Vagina (tissue), 2 donors: ENCODE results near the gene DYRK1A. TPM values are rescaled to one million over a fixed set of nuclear protein-coding genes. Genes with fewer than 3 reads are reported as not detected.

ENCODE experiments used
- DNase-seq, 2 donors: peaks; one replicate each; pipeline ENCODE4 v3.0.0-alpha.2; 2017; ENCODE audit errors: extremely low spot score in 2 of 2
- H3K27ac ChIP-seq: fragments of 200-600 bp; sonication (generic); one replicate; pipeline ENCODE4 v1.5.1; 2019
- H3K27me3 ChIP-seq: fragments of 200-600 bp; sonication (generic); one replicate; pipeline ENCODE4 v1.5.1; 2019
- H3K36me3 ChIP-seq, 2 donors: fragments of 200-600 bp; sonication (generic); one replicate each; pipeline ENCODE4 v1.5.1; 2017 to 2019
- H3K4me1 ChIP-seq: fragments of 200-600 bp; sonication (generic); one replicate; pipeline ENCODE4 v1.5.1; 2019
- H3K4me3 ChIP-seq, 2 donors: fragments of 200-600 bp; sonication (generic); 1 replicate in 1 of 2; 2 replicates in 1 of 2; pipeline ENCODE4 v1.5.1; 2016 to 2019
- H3K9me3 ChIP-seq: fragments of 200-600 bp; sonication (generic); one replicate; pipeline ENCODE4 v1.5.1; 2019
- CTCF ChIP-seq, 3 experiments: fragments of 450-650 bp in 2 of 3; fragments of 200-600 bp in 1 of 3; sonication (generic) in 1 of 3; IDR thresholded peaks; one replicate each; pipeline ENCODE4 v1.5.1; 2017 to 2019; ENCODE audit warnings: antibody characterized with exemption in 3 of 3, mild to moderate bottlenecking in 2 of 3, moderate library complexity in 2 of 3
- POLR2A ChIP-seq, 2 donors: fragments of 450-650 bp; IDR thresholded peaks; one replicate each; pipeline ENCODE4 v1.6.1; 2017; ENCODE audit warnings: antibody characterized with exemption in 2 of 2, mild to moderate bottlenecking in 2 of 2, moderate library complexity in 2 of 2
- POLR2AphosphoS5 ChIP-seq, 2 donors: sonication (generic); formaldehyde crosslinking; IDR thresholded peaks; one replicate each; pipeline ENCODE4 v1.9.0; 2017; ENCODE audit warnings: antibody characterized with exemption in 2 of 2, mild to moderate bottlenecking in 2 of 2, low read depth in 1 of 2; ENCODE audit not compliant: insufficient read depth in 1 of 2
- intact Hi-C: fragments of 100-400 bp; cut with DNase I; formaldehyde crosslinking; loops from one replicate; pipeline ENCODE4 v1.15.1; 2023
- total RNA-seq: library from RNA; depleted of rRNA; stranded (reverse); fragments of >200 nt; gene quantifications from one replicate; pipeline ENCODE4 v1.2.3, GENCODE V29; 2016

DYRK1A gene
- total RNA-seq, 1 donor from 2014 or later: 78.1 TPM

- Histone ChIP-seq H3K4me1 (peaks cover 74% of the 10 kb centered on the region), H3K4me3 (no peak overlapping the region), H3K9me3 (no peaks in the 10 kb centered on the region), H3K36me3 (no peaks in the 10 kb centered on the region), H3K27me3 (no peaks in the 10 kb centered on the region), H3K27ac (no peak overlapping the region)
- no peak for TF ChIP-seq POLR2A (IDR thresholded peaks at IDR 0.05)
- DNase-seq: no peak
- intact Hi-C loops: no loop called here
Measured at GRCh38 chr21:37432710-37433455, 66.3 kb downstream of the DYRK1A start.

- Histone ChIP-seq H3K36me3 (no peaks in the 10 kb centered on the region), H3K27ac (no peak overlapping the region), H3K4me3 (no peak overlapping the region), H3K9me3 (no peaks in the 10 kb centered on the region), H3K4me1 (peaks cover 79% of the 10 kb centered on the region), H3K27me3 (no peaks in the 10 kb centered on the region)
- TF ChIP-seq POLR2AphosphoS5 (IDR thresholded peaks at IDR 0.05; ENCODE audit: insufficient read depth in 1 of 2, low read depth in 1 of 2) (no peak), POLR2A (IDR thresholded peaks at IDR 0.05) (no peak), CTCF (IDR thresholded peaks at IDR 0.05) (no peak)
- DNase-seq: no peak
- intact Hi-C loops: no loop called here
Measured at GRCh38 chr21:37433456-37433840, 66.9 kb downstream of the DYRK1A start.

DNA sequence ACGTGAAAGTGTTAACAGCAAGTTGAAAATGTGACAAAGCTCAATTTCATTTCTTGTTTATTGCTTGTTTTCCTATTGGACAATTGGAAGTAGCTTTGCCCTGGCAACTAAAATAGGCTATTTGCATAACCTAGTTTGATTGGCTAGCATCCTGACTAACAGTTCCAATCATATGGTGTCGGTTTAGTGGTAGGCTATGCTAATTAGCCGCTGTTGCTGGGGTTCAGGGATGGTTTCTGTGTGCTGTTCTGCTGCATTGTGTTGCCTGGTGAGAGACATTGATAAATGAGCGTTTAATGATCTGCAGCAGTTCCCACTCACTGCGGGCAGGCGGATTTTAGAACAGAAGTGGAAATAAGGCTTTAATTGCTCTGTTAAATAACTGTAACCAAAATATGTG lies 68.5 kb downstream of the DYRK1A start:
- intact Hi-C loops: no loop called here
- Histone ChIP-seq H3K4me1 (peaks cover 81% of the 10 kb centered on the region), H3K27me3 (no peaks in the 10 kb centered on the region), H3K4me3 (no peak overlapping the region), H3K36me3 (no peaks in the 10 kb centered on the region), H3K27ac (no peak overlapping the region), H3K9me3 (no peaks in the 10 kb centered on the region)
- DNase-seq: no peak
- TF ChIP-seq POLR2AphosphoS5 (IDR thresholded peaks at IDR 0.05; ENCODE audit: insufficient read depth in 1 of 2, low read depth in 1 of 2) (peak in 1 of 2 donors; percentile 15), POLR2A (IDR thresholded peaks at IDR 0.05) (no peak)

DNA sequence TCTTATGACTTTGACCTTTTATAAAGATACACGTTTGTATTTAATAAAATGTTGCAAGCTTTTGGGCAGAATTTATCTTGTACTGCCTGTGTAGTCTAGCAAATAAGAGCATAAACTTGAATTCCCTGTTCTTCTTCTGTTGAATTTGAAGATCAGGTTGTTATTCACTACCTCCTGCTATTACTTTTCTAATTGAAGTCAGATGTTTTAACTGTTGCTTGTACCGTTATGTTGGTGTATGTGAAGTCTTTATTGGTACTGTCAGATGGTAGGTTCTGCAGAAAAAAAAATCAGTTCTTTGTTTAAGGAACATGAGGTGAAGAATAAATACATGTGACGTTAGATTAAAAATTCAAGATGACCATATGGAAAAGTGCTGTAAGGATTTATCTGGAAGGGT lies 69.1 kb downstream of the DYRK1A start:
- Histone ChIP-seq H3K4me3 (no peak overlapping the region), H3K27me3 (no peaks in the 10 kb centered on the region), H3K36me3 (no peaks in the 10 kb centered on the region), H3K9me3 (no peaks in the 10 kb centered on the region), H3K4me1 (peaks cover 75% of the 10 kb centered on the region), H3K27ac (peak overlapping the region; percentile 7)
- no peak for DNase-seq
- intact Hi-C loops: no loop called here
- no peak for TF ChIP-seq CTCF (IDR thresholded peaks at IDR 0.05)
- TF ChIP-seq POLR2A (IDR thresholded peaks at IDR 0.05): no peak
- TF ChIP-seq POLR2AphosphoS5 (IDR thresholded peaks at IDR 0.05; ENCODE audit: insufficient read depth in 1 of 2, low read depth in 1 of 2): no peak

GRCh38 chr21:37436174-37436573 lies 69.6 kb downstream of the DYRK1A start:
- H3K27ac ChIP-seq: peak overlapping the region; percentile 7

More at GRCh38 chr21:37436174-37436573, 69.6 kb downstream of the DYRK1A start:
- TF ChIP-seq POLR2AphosphoS5 (IDR thresholded peaks at IDR 0.05; ENCODE audit: insufficient read depth in 1 of 2, low read depth in 1 of 2): no peak
- no peak for TF ChIP-seq CTCF (IDR thresholded peaks at IDR 0.05)
- TF ChIP-seq POLR2A (IDR thresholded peaks at IDR 0.05): no peak
- Histone ChIP-seq H3K4me1 (peaks cover 71% of the 10 kb centered on the region), H3K4me3 (no peak overlapping the region), H3K27me3 (no peaks in the 10 kb centered on the region), H3K36me3 (no peaks in the 10 kb centered on the region), H3K9me3 (no peaks in the 10 kb centered on the region)
- no peak for DNase-seq
- intact Hi-C loops: no loop called here
